ENCODE results near the gene PCID2.
"Not testable (repeated sequence)": the region's sequence is repeated elsewhere in the genome, so short reads cannot be mapped to it uniquely, and the experiment has no call there.

PCID2 gene

GRCh38 chr13:113164492-113164891 is 44.0 kb downstream of the PCID2 start:
- DNase-seq (ENCODE audit: low spot score), result no peak

GRCh38 chr13:113162783-113163685 is 45.4 kb downstream of the PCID2 start:
- DNase-seq (ENCODE audit: low spot score), result no peak

- DNase-seq (ENCODE audit: low spot score), result not testable (repeated sequence)
These were observed 46.5 kb downstream of the PCID2 start for GRCh38 chr13:113161975-113162374.

GRCh38 chr13:113161433-113161832 is 47.0 kb downstream of the PCID2 start:
- DNase-seq (ENCODE audit: low spot score), result peak; percentile 27

- DNase-seq (ENCODE audit: low spot score), result no peak
These were observed 47.5 kb downstream of the PCID2 start for GRCh38 chr13:113160983-113161382.

- DNase-seq (ENCODE audit: low spot score), result no peak
These were observed 48.8 kb downstream of the PCID2 start for GRCh38 chr13:113159701-113160100.

- no peak for DNase-seq (ENCODE audit: low spot score)
These were observed 49.5 kb downstream of the PCID2 start for GRCh38 chr13:113158946-113159345.

- no peak for DNase-seq (ENCODE audit: low spot score)
These were observed 50.3 kb downstream of the PCID2 start, which contains the start of gene PROZ for GRCh38 chr13:113157929-113158747. Gene PROZ, plus strand, starts transcription at chr13:113158648. Its CDS starts 13 bp downstream, at chr13:113158661.

- no peak for DNase-seq (ENCODE audit: low spot score)
These were observed 51.1 kb downstream of the PCID2 start for GRCh38 chr13:113157206-113157928.

- DNase-seq (ENCODE audit: low spot score), result no peak
These were observed 52.4 kb downstream of the PCID2 start for GRCh38 chr13:113155982-113156655.

- DNase-seq (ENCODE audit: low spot score), result no peak
These were observed 53.3 kb downstream of the PCID2 start for GRCh38 chr13:113155201-113155600.

GRCh38 chr13:113153810-113154748 is 54.4 kb downstream of the PCID2 start:
- peak; percentile 91 for DNase-seq (ENCODE audit: low spot score)

- DNase-seq (ENCODE audit: low spot score), result peak; percentile 39
These were observed 55.3 kb downstream of the PCID2 start for GRCh38 chr13:113152984-113153809.

GRCh38 chr13:113152691-113152983 is 55.8 kb downstream of the PCID2 start:
- no peak for DNase-seq (ENCODE audit: low spot score)

GRCh38 chr13:113151745-113152690 is 56.5 kb downstream of the PCID2 start:
- DNase-seq (ENCODE audit: low spot score), result peak; percentile 72

- no peak for DNase-seq (ENCODE audit: low spot score)
These were observed 57.7 kb downstream of the PCID2 start for GRCh38 chr13:113150550-113151365.

- no peak for DNase-seq (ENCODE audit: low spot score)
These were observed 58.5 kb downstream of the PCID2 start for GRCh38 chr13:113149711-113150549.

Data from AG20443 (cell line).